ENCODE data around the gene TTLL11.

DNA sequence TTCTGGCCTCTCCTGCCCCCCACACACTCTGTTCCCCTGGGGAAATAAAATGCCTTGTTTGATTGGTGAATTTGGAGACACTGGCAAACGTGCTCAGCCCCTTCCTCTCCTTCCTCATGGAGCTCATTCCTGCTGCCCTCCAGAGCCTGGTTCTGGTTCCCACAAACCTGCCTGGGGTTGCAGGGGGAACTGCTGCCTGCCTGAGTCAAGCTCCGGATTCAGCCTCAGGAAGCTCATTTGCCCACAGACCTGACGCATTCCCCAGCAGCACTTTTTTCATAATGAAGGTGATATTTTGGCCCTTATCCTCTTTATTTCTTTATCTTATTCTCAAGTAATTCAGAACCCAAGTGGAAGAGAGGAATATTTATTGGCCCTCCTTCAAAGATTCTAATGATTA, 140.5 kb downstream of the TTLL11 start:
- TF ChIP-seq, protein P1, sequence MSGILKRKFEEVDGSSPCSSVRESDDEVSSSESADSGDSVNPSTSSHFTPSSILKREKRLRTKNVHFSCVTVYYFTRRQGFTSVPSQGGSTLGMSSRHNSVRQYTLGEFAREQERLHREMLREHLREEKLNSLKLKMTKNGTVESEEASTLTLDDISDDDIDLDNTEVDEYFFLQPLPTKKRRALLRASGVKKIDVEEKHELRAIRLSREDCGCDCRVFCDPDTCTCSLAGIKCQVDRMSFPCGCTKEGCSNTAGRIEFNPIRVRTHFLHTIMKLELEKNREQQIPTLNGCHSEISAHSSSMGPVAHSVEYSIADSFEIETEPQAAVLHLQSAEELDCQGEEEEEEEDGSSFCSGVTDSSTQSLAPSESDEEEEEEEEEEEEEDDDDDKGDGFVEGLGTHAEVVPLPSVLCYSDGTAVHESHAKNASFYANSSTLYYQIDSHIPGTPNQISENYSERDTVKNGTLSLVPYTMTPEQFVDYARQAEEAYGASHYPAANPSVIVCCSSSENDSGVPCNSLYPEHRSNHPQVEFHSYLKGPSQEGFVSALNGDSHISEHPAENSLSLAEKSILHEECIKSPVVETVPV (CRISPR knock-in tag; IDR thresholded peaks at IDR 0.05): no peak
- no peak for TF ChIP-seq CSDC2 (CRISPR knock-in tag; IDR thresholded peaks at IDR 0.05)
- TF ChIP-seq ZFP30 (CRISPR knock-in tag; IDR thresholded peaks at IDR 0.05): no peak
- TF ChIP-seq BACH2 (CRISPR knock-in tag; IDR thresholded peaks at IDR 0.05; ENCODE audit: borderline replicate concordance): no peak
- TF ChIP-seq PPARA (CRISPR knock-in tag; IDR thresholded peaks at IDR 0.05; ENCODE audit: borderline replicate concordance): no peak
- TF ChIP-seq, protein P2, sequence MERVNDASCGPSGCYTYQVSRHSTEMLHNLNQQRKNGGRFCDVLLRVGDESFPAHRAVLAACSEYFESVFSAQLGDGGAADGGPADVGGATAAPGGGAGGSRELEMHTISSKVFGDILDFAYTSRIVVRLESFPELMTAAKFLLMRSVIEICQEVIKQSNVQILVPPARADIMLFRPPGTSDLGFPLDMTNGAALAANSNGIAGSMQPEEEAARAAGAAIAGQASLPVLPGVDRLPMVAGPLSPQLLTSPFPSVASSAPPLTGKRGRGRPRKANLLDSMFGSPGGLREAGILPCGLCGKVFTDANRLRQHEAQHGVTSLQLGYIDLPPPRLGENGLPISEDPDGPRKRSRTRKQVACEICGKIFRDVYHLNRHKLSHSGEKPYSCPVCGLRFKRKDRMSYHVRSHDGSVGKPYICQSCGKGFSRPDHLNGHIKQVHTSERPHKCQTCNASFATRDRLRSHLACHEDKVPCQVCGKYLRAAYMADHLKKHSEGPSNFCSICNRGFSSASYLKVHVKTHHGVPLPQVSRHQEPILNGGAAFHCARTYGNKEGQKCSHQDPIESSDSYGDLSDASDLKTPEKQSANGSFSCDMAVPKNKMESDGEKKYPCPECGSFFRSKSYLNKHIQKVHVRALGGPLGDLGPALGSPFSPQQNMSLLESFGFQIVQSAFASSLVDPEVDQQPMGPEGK (CRISPR knock-in tag; IDR thresholded peaks at IDR 0.05; ENCODE audit: borderline replicate concordance): no peak
- TF ChIP-seq ZNF70 (CRISPR knock-in tag; IDR thresholded peaks at IDR 0.05): no peak
- TF ChIP-seq ARNTL (CRISPR knock-in tag; IDR thresholded peaks at IDR 0.05; ENCODE audit: borderline replicate concordance, low read depth): no peak
- TF ChIP-seq ESRRG (CRISPR knock-in tag; IDR thresholded peaks at IDR 0.05): no peak
- TF ChIP-seq GLIS3 (CRISPR knock-in tag; IDR thresholded peaks at IDR 0.05): no peak
- no peak for TF ChIP-seq ZC3H10 (CRISPR knock-in tag; IDR thresholded peaks at IDR 0.05)
- no peak for TF ChIP-seq ZNF8 (CRISPR knock-in tag; IDR thresholded peaks at IDR 0.05)
- TF ChIP-seq ZNF565 (CRISPR knock-in tag; conservative IDR thresholded peaks at IDR 0.05; ENCODE audit: low read depth): no peak

Data from SK-N-SH treated with all-trans-retinoic acid at 6 μM for 48 hours (cell line).